GM23248 (cell line): Measurements from ENCODE around the gene TKT. TPM values are rescaled to one million over a fixed set of nuclear protein-coding genes. Genes with fewer than 3 reads are reported as not detected.

ENCODE experiments used
- DNase-seq: peaks from one replicate; pipeline ENCODE4 v3.0.0-alpha.2; 2015
- H2AFZ ChIP-seq: fragments of 200-600 bp; sonication (generic); 2 replicates; pipeline ENCODE4 v1.6.1; 2016; ENCODE audit warnings: antibody characterized with exemption
- H3F3A ChIP-seq: fragments of 200-600 bp; sonication (generic); 2 replicates; pipeline ENCODE4 v1.6.1; 2016; ENCODE audit warnings: mild to moderate bottlenecking, antibody characterized with exemption, mixed run types; ENCODE audit not compliant: insufficient read depth
- H3K27ac ChIP-seq: fragments of 200-600 bp; sonication (generic); 2 replicates; pipeline ENCODE4 v1.5.1; 2016; ENCODE audit warnings: mild to moderate bottlenecking
- H3K27me3 ChIP-seq: fragments of 200-600 bp; sonication (generic); replicated peaks from 2 replicates; pipeline ENCODE4 v1.6.1; 2016; ENCODE audit warnings: mild to moderate bottlenecking; ENCODE audit not compliant: insufficient read depth
- H3K36me3 ChIP-seq: fragments of 200-600 bp; sonication (generic); 2 replicates; pipeline ENCODE4 v1.6.1; 2016; ENCODE audit warnings: low read depth, mild to moderate bottlenecking
- H3K4me1 ChIP-seq: fragments of 200-600 bp; sonication (generic); 2 replicates; pipeline ENCODE4 v1.6.1; 2016; ENCODE audit warnings: mild to moderate bottlenecking; ENCODE audit not compliant: insufficient read depth
- H3K4me2 ChIP-seq: fragments of 200-600 bp; sonication (generic); one replicate; pipeline ENCODE4 v1.6.1; 2016; ENCODE audit warnings: mild to moderate bottlenecking; ENCODE audit not compliant: unreplicated experiment
- H3K4me3 ChIP-seq: fragments of 200-600 bp; sonication (generic); 2 replicates; pipeline ENCODE4 v1.5.1; 2016; ENCODE audit warnings: mild to moderate bottlenecking
- H3K79me2 ChIP-seq: fragments of 200-600 bp; sonication (generic); 2 replicates; pipeline ENCODE4 v1.6.1; 2016; ENCODE audit warnings: mild to moderate bottlenecking; ENCODE audit not compliant: insufficient read depth
- H3K9ac ChIP-seq: fragments of 200-600 bp; sonication (generic); 2 replicates; pipeline ENCODE4 v1.6.1; 2016; ENCODE audit warnings: mild to moderate bottlenecking
- H3K9me2 ChIP-seq: fragments of 200-600 bp; sonication (generic); 2 replicates; pipeline ENCODE4 v1.6.1; 2016; ENCODE audit warnings: mixed run types, mild to moderate bottlenecking, moderate library complexity; ENCODE audit not compliant: insufficient read depth
- H3K9me3 ChIP-seq: fragments of 200-600 bp; sonication (generic); one replicate; pipeline ENCODE4 v1.6.1; 2017; ENCODE audit warnings: low read depth
- H4K20me1 ChIP-seq: fragments of 200-600 bp; sonication (generic); 2 replicates; pipeline ENCODE4 v1.6.0; 2016; ENCODE audit not compliant: insufficient read depth
- EZH2 ChIP-seq: fragments of 200-600 bp; sonication (generic); IDR thresholded peaks from 2 replicates; pipeline ENCODE4 v1.6.1; 2018; ENCODE audit warnings: antibody characterized with exemption, mild to moderate bottlenecking; ENCODE audit not compliant: insufficient read depth, poor library complexity, severe bottlenecking
- EZH2phosphoT487 ChIP-seq: fragments of 200-600 bp; sonication (generic); IDR thresholded peaks from 2 replicates; pipeline ENCODE4 v1.6.1; 2018; ENCODE audit warnings: antibody characterized with exemption, moderate library complexity, mild to moderate bottlenecking, low read depth; ENCODE audit not compliant: insufficient read depth
- WGBS, 2 experiments: methylation state at CpG; one replicate each; pipeline ENCODE4 v1.1.6; 2015 to 2017; ENCODE audit warnings: low lambda C conversion rate in 2 of 2, low coverage in 1 of 2; ENCODE audit errors: missing lambda C conversion rate in 2 of 2; 5-methylcytosine and 5-hydroxymethylcytosine counted together
- in situ Hi-C: fragments of 300-500 bp; cut with MboI; formaldehyde crosslinking; loops from 2 replicates; pipeline ENCODE4 v1.15.0; 2020
- polyA plus RNA-seq: library from polyadenylated mRNA; unstranded; fragments of >200 nt; fragmentation: Nextera tagmentation; extraction: Ambion mirVana; gene quantifications from 2 replicates; pipeline ENCODE4 v1.2.1, GENCODE V29; 2016
- total RNA-seq: library from RNA; depleted of rRNA; stranded (reverse); fragments of >200 nt; shearing (Covaris generic); gene quantifications from 2 replicates; pipeline ENCODE4 v1.2.3, GENCODE V29; 2014

The TKT gene
- total and polyA plus RNA-seq, 2 experiments from 2014 or later = 129 to 256 TPM

DNA sequence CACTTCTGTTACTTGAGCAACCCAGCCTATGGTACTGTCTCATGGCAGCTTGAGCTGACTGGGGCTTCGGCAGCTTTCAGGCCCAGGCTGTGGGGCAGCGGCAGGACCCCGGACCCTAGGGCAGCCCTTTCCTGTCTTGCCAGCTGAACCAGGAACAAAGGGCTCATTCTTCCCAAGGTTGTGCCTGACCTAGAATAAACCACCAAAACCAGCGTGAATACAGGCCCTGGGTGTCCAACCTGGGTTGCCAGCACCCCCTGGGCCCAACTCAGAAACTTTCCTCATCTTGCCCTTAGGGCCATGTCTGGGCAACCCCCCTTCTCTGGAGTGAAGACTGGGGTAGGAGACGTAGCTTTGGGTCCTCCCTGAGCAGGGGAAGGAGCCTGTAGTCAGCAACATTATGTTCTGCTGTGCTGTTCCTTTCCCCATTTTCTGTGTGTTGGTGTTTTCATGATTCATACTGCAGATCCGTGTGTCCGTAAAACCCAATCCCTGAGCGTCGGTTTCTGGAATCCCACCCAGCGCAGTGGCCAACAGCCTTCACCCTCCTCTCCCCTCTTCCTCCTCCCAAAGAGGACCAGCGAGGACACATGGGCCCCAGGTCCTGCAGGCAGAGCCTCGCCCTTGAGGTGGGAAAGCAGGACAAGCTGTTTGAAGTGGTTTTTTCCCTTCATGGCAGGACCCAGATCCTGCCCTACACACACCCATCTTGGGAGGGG is 33.5 kb downstream of the TKT start:
- TF ChIP-seq EZH2phosphoT487 (no peak), EZH2 (no peak)
- Histone ChIP-seq H3K9ac (no peak overlapping the region), H3K4me2 (no peak overlapping the region), H3K4me1 (no peaks in the 10 kb centered on the region), H3K27ac (no peak overlapping the region), H3K79me2 (no peaks in the 10 kb centered on the region), H3K36me3 (peaks cover 27% of the 10 kb centered on the region), H3K27me3 (no peaks in the 10 kb centered on the region), H3K9me2 (no peaks in the 10 kb centered on the region), H3K4me3 (no peak overlapping the region), H2AFZ (no peak overlapping the region), H3K9me3 (no peaks in the 10 kb centered on the region), H3F3A (peaks cover 23% of the 10 kb centered on the region), H4K20me1 (no peaks in the 10 kb centered on the region)
- in situ Hi-C loops = no loop called here
- WGBS, 2 experiments = 77 to 78% methylated on average over 12 of the region's 12 CpGs
- DNase-seq = no peak

DNA sequence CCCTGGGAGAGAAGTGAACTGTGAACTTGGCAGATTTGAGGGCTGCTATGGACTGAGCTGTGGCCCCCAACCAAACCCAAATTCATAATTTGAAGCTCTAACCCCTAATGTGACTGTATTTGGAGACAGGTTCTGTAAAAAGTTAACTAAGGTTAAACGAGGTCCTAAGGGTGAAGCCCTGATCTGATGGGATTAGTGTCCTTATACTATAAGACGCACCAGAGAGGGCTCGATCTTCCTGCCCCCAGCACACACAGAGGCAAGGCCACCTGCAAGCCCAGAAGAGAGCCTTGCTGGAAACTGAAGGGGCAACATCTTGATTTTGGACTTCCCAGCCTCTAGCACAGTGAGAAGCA is 34.0 kb downstream of the TKT start:
- Histone ChIP-seq H3K9ac (no peak overlapping the region), H3K4me2 (no peak overlapping the region), H4K20me1 (no peaks in the 10 kb centered on the region), H3K36me3 (peaks cover 26% of the 10 kb centered on the region), H3K27me3 (no peaks in the 10 kb centered on the region), H3K9me3 (no peaks in the 10 kb centered on the region), H2AFZ (no peak overlapping the region), H3F3A (peaks cover 22% of the 10 kb centered on the region), H3K79me2 (no peaks in the 10 kb centered on the region), H3K4me3 (no peak overlapping the region), H3K4me1 (no peaks in the 10 kb centered on the region), H3K9me2 (no peaks in the 10 kb centered on the region), H3K27ac (no peak overlapping the region)
- 79 to 81% methylated on average over 3 of the region's 3 CpGs for WGBS, 2 experiments
- in situ Hi-C loops = no loop called here
- TF ChIP-seq EZH2phosphoT487 (no peak), EZH2 (no peak)
- no peak for DNase-seq

DNA sequence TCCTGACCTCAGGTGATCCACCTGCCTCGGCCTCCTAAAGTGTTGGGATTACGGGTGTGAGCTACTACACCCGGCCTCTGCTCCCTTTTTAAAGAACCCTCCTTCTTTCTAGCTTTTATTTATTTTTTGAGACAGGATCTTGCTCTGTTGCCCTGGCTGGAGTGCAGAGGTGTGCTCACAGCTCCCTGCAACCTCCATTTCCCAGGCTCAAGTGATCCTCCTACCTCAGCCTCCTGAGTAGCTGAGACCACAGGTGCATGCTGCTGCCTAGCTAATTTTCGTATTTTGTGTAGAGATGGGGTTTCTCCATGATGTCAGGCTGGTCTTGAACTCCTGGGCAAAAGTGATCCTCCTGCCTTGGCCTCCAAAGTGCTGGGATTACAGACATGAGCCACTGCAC is 34.5 kb downstream of the TKT start:
- DNase-seq = no peak
- no peak overlapping the region for H2AFZ ChIP-seq
- H3K4me3 ChIP-seq = no peak overlapping the region
- H3K9me2 ChIP-seq = no peaks in the 10 kb centered on the region
- no peak overlapping the region for H3K27ac ChIP-seq
- no peaks in the 10 kb centered on the region for H4K20me1 ChIP-seq
- H3K4me1 ChIP-seq = no peaks in the 10 kb centered on the region
- 91 to 94% methylated on average over 4 of the region's 4 CpGs for WGBS, 2 experiments
- TF ChIP-seq EZH2 (no peak), EZH2phosphoT487 (no peak)
- peaks cover 22% of the 10 kb centered on the region for H3F3A ChIP-seq
- H3K36me3 ChIP-seq = peaks cover 21% of the 10 kb centered on the region
- H3K27me3 ChIP-seq = no peaks in the 10 kb centered on the region
- no peaks in the 10 kb centered on the region for H3K9me3 ChIP-seq
- no peaks in the 10 kb centered on the region for H3K79me2 ChIP-seq
- in situ Hi-C loops = no loop called here
- H3K9ac ChIP-seq = no peak overlapping the region
- H3K4me2 ChIP-seq = no peak overlapping the region

DNA sequence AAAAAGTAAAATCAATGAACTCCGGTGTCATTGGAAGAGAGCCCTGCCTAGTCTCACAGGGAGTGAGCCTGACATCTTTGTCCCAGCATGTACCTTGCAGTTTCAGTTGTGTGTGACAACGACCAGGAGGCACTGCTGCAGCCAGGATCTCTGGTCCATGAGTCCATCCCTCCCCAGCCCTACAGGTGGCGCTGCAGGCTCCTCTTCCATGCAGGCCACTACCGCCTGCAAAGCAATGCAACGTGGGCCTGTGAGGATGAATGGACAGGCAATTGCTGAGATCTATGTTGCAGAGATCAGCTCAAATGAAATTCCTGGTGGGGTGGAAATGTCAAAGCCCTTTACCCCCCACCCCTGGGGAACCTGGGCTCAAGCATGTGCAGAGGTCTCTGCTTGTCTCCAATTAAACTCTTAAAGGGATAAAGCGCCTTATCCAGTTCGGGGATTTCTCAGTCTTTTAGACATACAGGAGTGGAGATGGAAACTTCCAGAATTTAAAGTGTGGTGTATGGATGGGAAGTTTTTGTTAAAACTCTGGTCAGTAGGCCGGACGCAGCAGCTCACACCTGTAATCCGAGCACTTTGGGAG is 35.8 kb downstream of the TKT start:
- no peak overlapping the region for H3K9ac ChIP-seq
- no peak overlapping the region for H3K4me3 ChIP-seq
- H3K4me1 ChIP-seq = no peaks in the 10 kb centered on the region
- TF ChIP-seq EZH2 = no peak
- TF ChIP-seq EZH2phosphoT487 = no peak
- 0 out of 2 replicates have a peak overlapping the region, but pooled peaks have one; percentile 39 for H2AFZ ChIP-seq
- H3F3A ChIP-seq = peaks cover 22% of the 10 kb centered on the region
- DNase-seq = peak; percentile 87
- no peaks in the 10 kb centered on the region for H3K9me2 ChIP-seq
- WGBS, 2 experiments = 42 to 44% methylated on average over 10 of the region's 10 CpGs
- peaks cover 12% of the 10 kb centered on the region for H3K36me3 ChIP-seq
- no peak overlapping the region for H3K4me2 ChIP-seq
- H4K20me1 ChIP-seq = no peaks in the 10 kb centered on the region
- H3K27ac ChIP-seq = no peak overlapping the region
- in situ Hi-C loops = no loop called here
- H3K9me3 ChIP-seq = no peaks in the 10 kb centered on the region
- H3K27me3 ChIP-seq = no peaks in the 10 kb centered on the region
- H3K79me2 ChIP-seq = no peaks in the 10 kb centered on the region
